SU-DHL-6 (cell line): Measurements from ENCODE around the gene CYTH1.

Experiments
- EZH2phosphoT487 ChIP-seq: fragments of 200-600 bp; sonication (generic), shearing (Covaris generic); conservative IDR thresholded peaks from 2 replicates; pipeline ENCODE4 v1.6.1; 2018; ENCODE audit warnings: mild to moderate bottlenecking, antibody characterized with exemption, low read length, moderate library complexity, mixed read lengths
- TF ChIP-seq, protein P1 (sequence below): fragments of 200-600 bp; sonication (generic); IDR thresholded peaks from one replicate; pipeline ENCODE4 v1.5.1; 2017; ENCODE audit warnings: antibody characterized with exemption, mild to moderate bottlenecking, low read length, moderate library complexity; ENCODE audit not compliant: insufficient read depth, poor library complexity, severe bottlenecking

DNA sequence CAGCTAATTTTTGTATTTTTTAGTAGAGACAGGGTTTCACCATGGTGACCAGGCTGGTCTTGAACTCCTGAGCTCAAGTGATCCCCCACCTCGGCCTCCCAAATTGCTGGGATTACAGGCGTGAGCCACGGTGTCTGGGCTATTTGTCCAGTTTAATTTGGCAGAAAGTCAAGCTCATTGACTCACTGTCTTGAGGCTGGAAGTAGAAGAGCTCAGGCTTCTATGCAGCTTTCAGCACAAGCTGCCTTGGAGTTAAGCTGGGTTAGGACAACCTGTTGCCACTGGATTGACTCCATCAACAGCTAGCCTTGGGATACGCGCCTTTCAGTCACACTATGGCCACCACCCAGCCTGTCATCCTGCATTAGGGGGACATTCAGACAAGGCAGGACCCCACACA is 128.7 kb downstream of the CYTH1 start:
- TF ChIP-seq, protein P1, sequence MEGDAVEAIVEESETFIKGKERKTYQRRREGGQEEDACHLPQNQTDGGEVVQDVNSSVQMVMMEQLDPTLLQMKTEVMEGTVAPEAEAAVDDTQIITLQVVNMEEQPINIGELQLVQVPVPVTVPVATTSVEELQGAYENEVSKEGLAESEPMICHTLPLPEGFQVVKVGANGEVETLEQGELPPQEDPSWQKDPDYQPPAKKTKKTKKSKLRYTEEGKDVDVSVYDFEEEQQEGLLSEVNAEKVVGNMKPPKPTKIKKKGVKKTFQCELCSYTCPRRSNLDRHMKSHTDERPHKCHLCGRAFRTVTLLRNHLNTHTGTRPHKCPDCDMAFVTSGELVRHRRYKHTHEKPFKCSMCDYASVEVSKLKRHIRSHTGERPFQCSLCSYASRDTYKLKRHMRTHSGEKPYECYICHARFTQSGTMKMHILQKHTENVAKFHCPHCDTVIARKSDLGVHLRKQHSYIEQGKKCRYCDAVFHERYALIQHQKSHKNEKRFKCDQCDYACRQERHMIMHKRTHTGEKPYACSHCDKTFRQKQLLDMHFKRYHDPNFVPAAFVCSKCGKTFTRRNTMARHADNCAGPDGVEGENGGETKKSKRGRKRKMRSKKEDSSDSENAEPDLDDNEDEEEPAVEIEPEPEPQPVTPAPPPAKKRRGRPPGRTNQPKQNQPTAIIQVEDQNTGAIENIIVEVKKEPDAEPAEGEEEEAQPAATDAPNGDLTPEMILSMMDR = no peak
- no peak for TF ChIP-seq EZH2phosphoT487
